Measurements from ENCODE around the gene MYH11. TPM values are rescaled to one million over a fixed set of nuclear protein-coding genes. Genes with fewer than 3 reads are reported as not detected.

The MYH11 gene
- total RNA-seq (2022; extraction: Qiagen RNA extraction): 0.05 to 0.22 TPM (median 0.05 TPM) in 5 replicates

GRCh38 chr16:15856901-15857698 lies at the start of gene MYH11:
TSS of gene MYH11 (minus strand) at chr16:15857028. CDS start at chr16:15838252, 18,776 bp downstream.

DNA sequence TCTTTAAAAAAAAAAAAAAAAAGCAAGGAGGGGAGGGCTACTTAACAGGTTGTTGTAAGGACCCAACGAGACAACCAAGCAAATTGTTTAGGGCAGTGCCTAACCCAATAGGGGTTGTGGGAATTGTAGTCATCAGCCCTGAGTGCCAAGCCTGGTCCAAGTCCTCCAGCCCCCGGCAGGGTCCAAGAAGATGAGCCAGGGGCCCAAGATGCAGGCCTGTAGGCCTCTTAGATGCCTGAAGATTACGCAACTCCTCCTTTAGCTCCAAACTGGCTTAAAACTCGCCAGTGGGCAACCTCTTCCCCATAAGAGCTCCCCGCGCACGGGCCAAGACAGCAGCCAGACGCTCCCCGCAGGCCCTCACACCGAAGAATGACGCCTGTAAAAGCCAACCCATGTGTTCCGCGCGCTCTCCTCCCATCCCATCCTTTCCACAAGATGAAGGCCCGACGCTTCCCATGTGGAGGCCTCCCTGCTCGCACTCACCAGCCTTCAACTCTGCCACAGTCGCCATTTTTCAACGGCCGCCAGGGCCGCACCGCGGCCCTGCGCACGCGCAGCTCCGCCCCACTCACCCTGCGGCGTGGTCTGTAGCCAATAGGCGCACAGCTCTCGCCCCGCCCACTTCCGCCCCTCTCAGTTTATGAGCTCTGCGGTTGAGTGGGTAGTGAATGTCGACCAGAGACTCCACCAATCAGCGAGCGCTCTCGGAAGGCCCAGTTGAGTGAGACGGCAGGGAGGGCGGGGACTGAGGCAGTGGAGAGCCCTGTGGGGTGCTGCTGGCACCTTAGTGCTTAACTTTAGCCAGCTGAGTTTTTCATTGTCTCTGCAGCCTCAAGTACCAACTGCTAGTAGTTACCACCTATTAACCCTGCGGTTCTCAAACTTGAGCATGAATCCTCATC lies 31.5 kb upstream of the MYH11 start, which contains the start of gene CEP20:
Gene CEP20 (minus strand): TSS at position 532 of the 905 bp plus-strand sequence. CDS start 18 bp downstream, at position 514.

Other genes starting within 250 kb of the MYH11 start
- gene MARF1, start 213.9 kb downstream of the MYH11 start, total RNA-seq (2022; extraction: Qiagen RNA extraction): 8.5 to 10.4 TPM (median 9.9 TPM) in 5 replicates
- 30.7 to 44.6 TPM (median 37.7 TPM) in 5 replicates for gene NDE1, start 206.8 kb downstream of the MYH11 start, total RNA-seq (2022; extraction: Qiagen RNA extraction)
- 32.0 to 41.7 TPM (median 34.8 TPM) in 5 replicates for gene CEP20, start 31.6 kb upstream of the MYH11 start, total RNA-seq (2022; extraction: Qiagen RNA extraction)
- gene ABCC1, start 92.6 kb upstream of the MYH11 start, total RNA-seq (2022; extraction: Qiagen RNA extraction): 72.0 to 93.5 TPM (median 78.0 TPM) in 5 replicates